Measurements from ENCODE around the gene DIO1.
"Not testable (repeated sequence)": the region's sequence is repeated elsewhere in the genome, so short reads cannot be mapped to it uniquely, and the experiment has no call there.

DIO1 gene

GRCh38 chr1:53871773-53872484 lies 22.1 kb upstream of the DIO1 start:
- Histone ChIP-seq H3F3A (ENCODE audit: control insufficient read depth, insufficient read depth) (no peaks in the 10 kb centered on the region), H3K27ac (ENCODE audit: low read depth, low read length) (no peak overlapping the region), H4K20me1 (ENCODE audit: control insufficient read depth, insufficient read depth, low read depth, low read length) (no peaks in the 10 kb centered on the region), H3K4me1 (ENCODE audit: control insufficient read depth, low read length) (peaks cover 6% of the 10 kb centered on the region), H3K27me3 (ENCODE audit: control insufficient read depth, low read length) (no peaks in the 10 kb centered on the region), H3K79me2 (ENCODE audit: control insufficient read depth, low read length) (no peaks in the 10 kb centered on the region), H3K9me3 (ENCODE audit: control insufficient read depth, insufficient read depth, low read length) (no peaks in the 10 kb centered on the region), H3K9me2 (replicated peaks; ENCODE audit: control insufficient read depth, low read length) (no peaks in the 10 kb centered on the region), H3K4me2 (ENCODE audit: low read length) (no peak overlapping the region), H3K4me3 (ENCODE audit: low read length) (no peak overlapping the region), H3K36me3 (ENCODE audit: control insufficient read depth, low read length) (0 out of 2 replicates have a peak, but pooled peaks cover 3% of the 10 kb centered on the region)
- TF ChIP-seq EZH2phosphoT487 (IDR thresholded peaks at IDR 0.05; ENCODE audit: borderline replicate concordance, low read length) (no peak), CTCF (IDR thresholded peaks at IDR 0.05; ENCODE audit: low read depth, low read length, poor library complexity, severe bottlenecking) (no peak)

GRCh38 chr1:53875150-53875549 lies 18.8 kb upstream of the DIO1 start:
- not testable (repeated sequence) for H3K79me2 ChIP-seq (ENCODE audit: control insufficient read depth, low read length); H3K4me3 ChIP-seq (ENCODE audit: low read length); H3K9me2 ChIP-seq (replicated peaks; ENCODE audit: control insufficient read depth, low read length); H3K27ac ChIP-seq (ENCODE audit: low read depth, low read length); H3K4me2 ChIP-seq (ENCODE audit: low read length); H4K20me1 ChIP-seq (ENCODE audit: control insufficient read depth, insufficient read depth, low read depth, low read length); H3K36me3 ChIP-seq (ENCODE audit: control insufficient read depth, low read length); H3F3A ChIP-seq (ENCODE audit: control insufficient read depth, insufficient read depth); H3K9me3 ChIP-seq (ENCODE audit: control insufficient read depth, insufficient read depth, low read length); H3K27me3 ChIP-seq (ENCODE audit: control insufficient read depth, low read length); H3K4me1 ChIP-seq (ENCODE audit: control insufficient read depth, low read length)

GRCh38 chr1:53878492-53879105 lies 15.4 kb upstream of the DIO1 start:
- no peaks in the 10 kb centered on the region for H3K27me3 ChIP-seq (ENCODE audit: control insufficient read depth, low read length)
- no peaks in the 10 kb centered on the region for H3K9me3 ChIP-seq (ENCODE audit: control insufficient read depth, insufficient read depth, low read length)
- no peak overlapping the region for H3K4me2 ChIP-seq (ENCODE audit: low read length)
- H3K9me2 ChIP-seq (replicated peaks; ENCODE audit: control insufficient read depth, low read length) = no peaks in the 10 kb centered on the region
- H3K27ac ChIP-seq (ENCODE audit: low read depth, low read length) = no peak overlapping the region
- no peaks in the 10 kb centered on the region for H3K4me1 ChIP-seq (ENCODE audit: control insufficient read depth, low read length)
- peaks cover 5% of the 10 kb centered on the region for H3K36me3 ChIP-seq (ENCODE audit: control insufficient read depth, low read length)
- no peaks in the 10 kb centered on the region for H3F3A ChIP-seq (ENCODE audit: control insufficient read depth, insufficient read depth)
- TF ChIP-seq EZH2phosphoT487 (IDR thresholded peaks at IDR 0.05; ENCODE audit: borderline replicate concordance, low read length) (no peak), CTCF (IDR thresholded peaks at IDR 0.05; ENCODE audit: low read depth, low read length, poor library complexity, severe bottlenecking) (peak; percentile 71)
- no peaks in the 10 kb centered on the region for H3K79me2 ChIP-seq (ENCODE audit: control insufficient read depth, low read length)
- no peaks in the 10 kb centered on the region for H4K20me1 ChIP-seq (ENCODE audit: control insufficient read depth, insufficient read depth, low read depth, low read length)
- no peak overlapping the region for H3K4me3 ChIP-seq (ENCODE audit: low read length)

GRCh38 chr1:53881853-53882252 lies 12.1 kb upstream of the DIO1 start:
- not testable (repeated sequence) for H3K27me3 ChIP-seq (ENCODE audit: control insufficient read depth, low read length); H3K27ac ChIP-seq (ENCODE audit: low read depth, low read length); H4K20me1 ChIP-seq (ENCODE audit: control insufficient read depth, insufficient read depth, low read depth, low read length); H3K36me3 ChIP-seq (ENCODE audit: control insufficient read depth, low read length); H3K4me2 ChIP-seq (ENCODE audit: low read length); H3K4me3 ChIP-seq (ENCODE audit: low read length); H3K4me1 ChIP-seq (ENCODE audit: control insufficient read depth, low read length); H3F3A ChIP-seq (ENCODE audit: control insufficient read depth, insufficient read depth); H3K79me2 ChIP-seq (ENCODE audit: control insufficient read depth, low read length); H3K9me2 ChIP-seq (replicated peaks; ENCODE audit: control insufficient read depth, low read length); H3K9me3 ChIP-seq (ENCODE audit: control insufficient read depth, insufficient read depth, low read length)

- H3K4me3 ChIP-seq (ENCODE audit: low read length); H3K79me2 ChIP-seq (ENCODE audit: control insufficient read depth, low read length); H3K36me3 ChIP-seq (ENCODE audit: control insufficient read depth, low read length); H3K9me3 ChIP-seq (ENCODE audit: control insufficient read depth, insufficient read depth, low read length); H3K4me2 ChIP-seq (ENCODE audit: low read length); H3K27me3 ChIP-seq (ENCODE audit: control insufficient read depth, low read length); H3F3A ChIP-seq (ENCODE audit: control insufficient read depth, insufficient read depth); H3K27ac ChIP-seq (ENCODE audit: low read depth, low read length); H3K4me1 ChIP-seq (ENCODE audit: control insufficient read depth, low read length); H3K9me2 ChIP-seq (replicated peaks; ENCODE audit: control insufficient read depth, low read length); H4K20me1 ChIP-seq (ENCODE audit: control insufficient read depth, insufficient read depth, low read depth, low read length): not testable (repeated sequence)
Measured at GRCh38 chr1:53883600-53883999, 10.4 kb upstream of the DIO1 start.

All from DOHH2 (cell line).